CD14-positive monocyte (primary cell): Measurements from ENCODE around the gene ABCC9. TPM values are rescaled to one million over a fixed set of nuclear protein-coding genes. Genes with fewer than 3 reads are reported as not detected.
"Not testable (repeated sequence)": the region's sequence is repeated elsewhere in the genome, so short reads cannot be mapped to it uniquely, and the experiment has no call there.

ENCODE experiments used
- DNase-seq, 3 donors: peaks; one replicate each; pipeline ENCODE4 v3.0.0-alpha.2; 2011 to 2022
- H2AFZ ChIP-seq: 2 replicates; pipeline ENCODE4 v1.6.0; 2012; ENCODE audit warnings: mild to moderate bottlenecking, low read depth, low read length, inconsistent platforms; ENCODE audit not compliant: insufficient read depth, poor library complexity, severe bottlenecking
- H3K27ac ChIP-seq, 2 donors: 1 replicate in 1 of 2; 2 replicates in 1 of 2; pipeline ENCODE4 v1.5.1; 2012 to 2013; ENCODE audit warnings: low read length in 2 of 2, control low read depth in 1 of 2, inconsistent platforms in 1 of 2, low read depth in 1 of 2, mild to moderate bottlenecking in 1 of 2
- H3K27me3 ChIP-seq, 2 donors: one replicate each; pipeline versions ENCODE4 v1.6.0 to v1.6.1; 2011 to 2013; ENCODE audit warnings: low read length in 2 of 2; ENCODE audit not compliant: control insufficient read depth in 2 of 2, insufficient read depth in 2 of 2
- H3K36me3 ChIP-seq, 2 donors: replicated peaks in 1 of 2; 1 replicate in 1 of 2; 2 replicates in 1 of 2; pipeline versions ENCODE4 v1.5.1 to v1.6.1; 2012 to 2013; ENCODE audit warnings: low read length in 2 of 2, control low read depth in 1 of 2, inconsistent platforms in 1 of 2, mild to moderate bottlenecking in 1 of 2; ENCODE audit not compliant: insufficient read depth in 2 of 2, control insufficient read depth in 1 of 2
- H3K4me1 ChIP-seq, 2 donors: 1 replicate in 1 of 2; 2 replicates in 1 of 2; pipeline versions ENCODE4 v1.5.1 to v1.6.1; 2012 to 2013; ENCODE audit warnings: low read length in 2 of 2, control low read depth in 1 of 2, inconsistent platforms in 1 of 2, mild to moderate bottlenecking in 1 of 2, moderate library complexity in 1 of 2; ENCODE audit not compliant: insufficient read depth in 2 of 2, control insufficient read depth in 1 of 2
- H3K4me2 ChIP-seq: replicated peaks from 2 replicates; pipeline ENCODE3; 2012; ENCODE audit warnings: low read length, moderate library complexity, mild to moderate bottlenecking; ENCODE audit not compliant: poor library complexity, severe bottlenecking; ENCODE audit errors: extremely low read depth
- H3K4me3 ChIP-seq, 3 experiments: fragments of 200-600 bp in 1 of 3; sonication (generic) in 1 of 3; replicated peaks in 1 of 3; 1 replicate in 2 of 3; 2 replicates in 1 of 3; pipeline ENCODE4 v1.5.1; 2011 to 2013; ENCODE audit warnings: low read length in 3 of 3, mild to moderate bottlenecking in 3 of 3, control low read depth in 2 of 3, low read depth in 2 of 3, inconsistent platforms in 1 of 3, moderate library complexity in 1 of 3
- H3K79me2 ChIP-seq: 2 replicates; pipeline ENCODE4 v1.6.0; 2012; ENCODE audit warnings: mild to moderate bottlenecking, control low read depth, inconsistent platforms, low read length, moderate library complexity; ENCODE audit not compliant: insufficient read depth
- H3K9ac ChIP-seq: 2 replicates; pipeline ENCODE4 v1.6.0; 2017; ENCODE audit warnings: low read length, mild to moderate bottlenecking; ENCODE audit not compliant: insufficient read depth, poor library complexity, severe bottlenecking
- H3K9me3 ChIP-seq, 2 donors: replicated peaks in 1 of 2; 1 replicate in 1 of 2; 2 replicates in 1 of 2; pipeline versions ENCODE4 v1.5.1 to v1.6.1; 2012 to 2013; ENCODE audit warnings: low read length in 2 of 2, control low read depth in 1 of 2; ENCODE audit not compliant: control insufficient read depth in 1 of 2, insufficient read depth in 1 of 2
- H4K20me1 ChIP-seq: 2 replicates; pipeline ENCODE4 v1.6.0; 2012; ENCODE audit warnings: mild to moderate bottlenecking, low read length, control low read depth, moderate library complexity; ENCODE audit not compliant: insufficient read depth
- H3K27ac Mint-ChIP-seq, 7 donors: one replicate each; pipeline ENCODE4 v1.8.0; 2020; ENCODE audit warnings: mild to moderate bottlenecking in 7 of 7, mixed read lengths in 7 of 7, moderate library complexity in 6 of 7, inconsistent platforms in 2 of 7
- H3K27me3 Mint-ChIP-seq, 3 donors: one replicate each; pipeline ENCODE4 v1.8.0; 2021 to 2022; ENCODE audit warnings: low read depth in 3 of 3, mild to moderate bottlenecking in 3 of 3, mixed read lengths in 3 of 3, moderate library complexity in 3 of 3, inconsistent platforms in 1 of 3
- H3K36me3 Mint-ChIP-seq, 2 donors: one replicate each; pipeline ENCODE4 v1.8.0; 2020; ENCODE audit warnings: mixed read lengths in 2 of 2, inconsistent platforms in 1 of 2, mild to moderate bottlenecking in 1 of 2
- H3K4me1 Mint-ChIP-seq: one replicate; pipeline ENCODE4 v1.8.0; 2020; ENCODE audit warnings: mild to moderate bottlenecking, mixed read lengths
- H3K4me3 Mint-ChIP-seq, 2 donors: one replicate each; pipeline ENCODE4 v1.8.0; 2020; ENCODE audit warnings: mild to moderate bottlenecking in 2 of 2, mixed read lengths in 2 of 2, moderate library complexity in 1 of 2
- H3K9me3 Mint-ChIP-seq, 7 donors: one replicate each; pipeline ENCODE4 v1.8.0; 2020 to 2022; ENCODE audit warnings: mixed read lengths in 7 of 7, mild to moderate bottlenecking in 6 of 7, moderate library complexity in 6 of 7, inconsistent platforms in 2 of 7
- CTCF ChIP-seq: fragments of 200-600 bp; IDR thresholded peaks from one replicate; pipeline ENCODE4 v1.8.0; 2022; ENCODE audit warnings: antibody characterized with exemption, mild to moderate bottlenecking
- WGBS: methylation state at CpG from one replicate; pipeline ENCODE4 v1.1.5; 2013; ENCODE audit warnings: missing lambda C conversion rate; ENCODE audit not compliant: insufficient coverage; 5-methylcytosine and 5-hydroxymethylcytosine counted together
- intact Hi-C, 2 donors: fragments of 100-400 bp; cut with micrococcal nuclease; formaldehyde crosslinking; loops; one replicate each; pipeline versions ENCODE4 v1.15.0 to v1.15.1; 2023
- polyA plus RNA-seq, 3 donors: library from polyadenylated mRNA; depleted of rRNA in 1 of 3; unstranded in 2 of 3; stranded (reverse) in 1 of 3; fragments of 300-500 nt in 2 of 3; fragments of >200 nt in 1 of 3; fragmentation: Illumina TruSeq in 2 of 3; gene quantifications; 1 replicate in 2 of 3; 2 replicates in 1 of 3; pipeline ENCODE4 v1.2.3, GENCODE V29; 2012 to 2021

Gene ABCC9
- polyA plus RNA-seq, 3 donors = not detected

GRCh38 chr12:21934173-21934572 lies 7.1 kb downstream of the ABCC9 start:
- no CpG with 5 or more reads among the region's 1 CpG for WGBS
- Histone ChIP-seq H3K4me3 (no peak overlapping the region), H3K27me3 (peaks cover 4 to 6% of the 10 kb centered on the region in 2 donors), H3K4me1 (no peaks in the 10 kb centered on the region), H3K4me2 (no peak overlapping the region), H3K9me3 (no peaks in the 10 kb centered on the region), H4K20me1 (no peaks in the 10 kb centered on the region), H2AFZ (no peak overlapping the region), H3K79me2 (no peaks in the 10 kb centered on the region), H3K27ac (no peak overlapping the region), H3K36me3 (no peaks in the 10 kb centered on the region), H3K9ac (no peak overlapping the region)
- no peak overlapping the region for H3K27ac Mint-ChIP-seq
- no peak for DNase-seq
- peaks cover 0 to 3% (median 0%) of the 10 kb centered on the region in 7 donors for H3K9me3 Mint-ChIP-seq
- intact Hi-C loops = no loop called here
- H3K36me3 Mint-ChIP-seq = no peaks in the 10 kb centered on the region
- no peak for TF ChIP-seq CTCF
- H3K27me3 Mint-ChIP-seq = peaks cover 4 to 12% (median 7%) of the 10 kb centered on the region in 3 donors
- no peaks in the 10 kb centered on the region for H3K4me1 Mint-ChIP-seq
- H3K4me3 Mint-ChIP-seq = no peak overlapping the region

- Histone ChIP-seq H3K36me3 (no peaks in the 10 kb centered on the region), H3K9me3 (no peaks in the 10 kb centered on the region), H2AFZ (no peak overlapping the region), H3K27me3 (peaks cover under 1 to 2% of the 10 kb centered on the region in 2 donors), H4K20me1 (no peaks in the 10 kb centered on the region), H3K4me2 (no peak overlapping the region), H3K27ac (no peak overlapping the region), H3K9ac (no peak overlapping the region), H3K4me1 (no peaks in the 10 kb centered on the region), H3K4me3 (no peak overlapping the region), H3K79me2 (no peaks in the 10 kb centered on the region)
- no peak for TF ChIP-seq CTCF
- no peaks in the 10 kb centered on the region for H3K4me1 Mint-ChIP-seq
- H3K4me3 Mint-ChIP-seq = no peak overlapping the region
- intact Hi-C loops = no loop called here
- no CpG with 5 or more reads among the region's 4 CpGs for WGBS
- no peaks in the 10 kb centered on the region for H3K36me3 Mint-ChIP-seq
- H3K9me3 Mint-ChIP-seq = peaks cover 0 to 3% (median 0%) of the 10 kb centered on the region in 7 donors
- no peak overlapping the region for H3K27ac Mint-ChIP-seq
- peaks cover 2 to 9% (median 4%) of the 10 kb centered on the region in 3 donors for H3K27me3 Mint-ChIP-seq
- no peak for DNase-seq
These were observed 7.6 kb downstream of the ABCC9 start for GRCh38 chr12:21933656-21934055.

- H2AFZ ChIP-seq, H3K36me3 Mint-ChIP-seq, H3K4me1 Mint-ChIP-seq, H3K9me3 ChIP-seq, H3K27me3 Mint-ChIP-seq, H3K4me1 ChIP-seq, H3K4me2 ChIP-seq, H3K4me3 ChIP-seq, H4K20me1 ChIP-seq, H3K36me3 ChIP-seq, H3K27ac Mint-ChIP-seq, H3K79me2 ChIP-seq, H3K9me3 Mint-ChIP-seq, H3K9ac ChIP-seq, intact Hi-C loops, H3K27ac ChIP-seq, H3K4me3 Mint-ChIP-seq, DNase-seq, H3K27me3 ChIP-seq: not testable (repeated sequence)
- no CpG with 5 or more reads among the region's 1 CpG for WGBS
These were observed 11.3 kb downstream of the ABCC9 start for GRCh38 chr12:21929972-21930371.
